OCI-LY7 (cell line): ENCODE results near the gene VSX1. TPM values are rescaled to one million over a fixed set of nuclear protein-coding genes. Genes with fewer than 3 reads are reported as not detected.

ENCODE experiments used
- BruUV-seq: library from RNA; stranded (reverse); fragments of 400-500 nt; replicated peaks from 2 replicates; lab custom pipeline; 2021; lab: Mats Ljungman, UMichigan
- CTCF ChIA-PET: fragments of 300-600 bp; sonication (Branson Sonifier 250); formaldehyde crosslinking; loops from one replicate; lab custom pipeline; 2022; ENCODE audit warnings: antibody characterized with exemption; ENCODE audit not compliant: unreplicated experiment; lab: Charles Lee
- POLR2A ChIA-PET: fragments of 300-600 bp; sonication (Branson Sonifier 250); formaldehyde crosslinking; loops from one replicate; lab custom pipeline; 2022; ENCODE audit warnings: antibody characterized with exemption; lab: Charles Lee
- DNase-seq: peaks from one replicate; pipeline ENCODE4 v3.0.0-alpha.2; 2015; ENCODE audit warnings: low spot score
- H2AFZ ChIP-seq: fragments of 200-600 bp; sonication (generic), shearing (Covaris generic); 2 replicates; pipeline ENCODE4 v1.6.1; 2014; ENCODE audit warnings: mild to moderate bottlenecking, antibody characterized with exemption, low read length, moderate library complexity
- H3K27ac ChIP-seq: fragments of 200-600 bp; sonication (generic); 2 replicates; pipeline ENCODE4 v1.5.1; 2014; ENCODE audit warnings: mixed run types, low read depth, mild to moderate bottlenecking, moderate library complexity, low read length, inconsistent platforms; ENCODE audit not compliant: poor library complexity, severe bottlenecking
- H3K36me3 ChIP-seq: fragments of 200-600 bp; sonication (generic); 2 replicates; pipeline ENCODE4 v1.6.1; 2014; ENCODE audit warnings: mild to moderate bottlenecking, antibody characterized with exemption, low read length, moderate library complexity, mixed read lengths; ENCODE audit not compliant: insufficient read depth
- H3K4me1 ChIP-seq: fragments of 200-600 bp; sonication (generic); 2 replicates; pipeline ENCODE4 v1.5.1; 2014; ENCODE audit warnings: mild to moderate bottlenecking, low read length; ENCODE audit not compliant: insufficient read depth, poor library complexity, severe bottlenecking
- H3K4me2 ChIP-seq: fragments of 200-600 bp; sonication (generic); 2 replicates; pipeline ENCODE4 v1.6.1; 2014; ENCODE audit warnings: mild to moderate bottlenecking, low read length
- H3K4me3 ChIP-seq: fragments of 200-600 bp; sonication (generic); 2 replicates; pipeline ENCODE4 v1.5.1; 2014; ENCODE audit warnings: mild to moderate bottlenecking, low read depth, low read length; ENCODE audit not compliant: poor library complexity, severe bottlenecking
- H3K79me2 ChIP-seq: fragments of 200-600 bp; sonication (generic); 2 replicates; pipeline ENCODE4 v1.6.1; 2016; ENCODE audit warnings: low read depth, mild to moderate bottlenecking, low read length, moderate library complexity, mixed read lengths; ENCODE audit not compliant: insufficient read depth
- H3K9me2 ChIP-seq: fragments of 200-600 bp; sonication (generic); 2 replicates; pipeline ENCODE4 v1.6.1; 2016; ENCODE audit warnings: mild to moderate bottlenecking, low read length, mixed read lengths; ENCODE audit not compliant: insufficient read depth
- H3K9me3 ChIP-seq: fragments of 200-600 bp; sonication (generic); 2 replicates; pipeline ENCODE4 v1.6.1; 2014; ENCODE audit warnings: mild to moderate bottlenecking, mixed run types, low read length, mixed read lengths
- H4K20me1 ChIP-seq: fragments of 200-600 bp; sonication (generic); 2 replicates; pipeline ENCODE4 v1.6.1; 2014; ENCODE audit warnings: mild to moderate bottlenecking, antibody characterized with exemption, low read length, moderate library complexity, mixed read lengths; ENCODE audit not compliant: insufficient read depth
- CTCF ChIP-seq: fragments of 200-600 bp; sonication (generic); conservative IDR thresholded peaks from 2 replicates; pipeline ENCODE4 v1.5.1; 2014; ENCODE audit warnings: mild to moderate bottlenecking, antibody characterized with exemption, low read length, moderate library complexity, mixed read lengths
- EZH2phosphoT487 ChIP-seq: fragments of 200-600 bp; sonication (generic); IDR thresholded peaks from 2 replicates; pipeline ENCODE4 v1.6.1; 2018; ENCODE audit warnings: low read depth, borderline replicate concordance, mild to moderate bottlenecking, mixed run types, antibody characterized with exemption, low read length, moderate library complexity, mixed read lengths
- intact Hi-C: fragments of 100-400 bp; cut with micrococcal nuclease; formaldehyde crosslinking; loops from one replicate; pipeline ENCODE4 v1.10.0; 2022; ENCODE audit not compliant: unreplicated experiment
- total RNA-seq, 2 experiments: library from RNA; depleted of rRNA in 1 of 2; stranded (reverse); fragments of >200 nt in 1 of 2; shearing (Covaris generic) in 1 of 2; gene quantifications; 2 replicates each; pipeline ENCODE4 v1.2.3, GENCODE V29; 2014 to 2022

The VSX1 gene
- total RNA-seq, 2 experiments from 2014 or later, result not detected

- H3K27ac ChIP-seq, result no peak overlapping the region
- no peaks in the 10 kb centered on the region for H3K4me1 ChIP-seq
- BruUV-seq, result no TSS peak
- no peaks in the 10 kb centered on the region for H3K9me2 ChIP-seq
- no peak overlapping the region for H2AFZ ChIP-seq
- intact Hi-C loops, result no loop called here
- H4K20me1 ChIP-seq, result no peaks in the 10 kb centered on the region
- H3K4me2 ChIP-seq, result no peak overlapping the region
- no peak for DNase-seq
- no peak for TF ChIP-seq CTCF
- TF ChIP-seq EZH2phosphoT487, result no peak
- ChIA-PET POLR2A (no interaction called here), CTCF (no interaction called here)
- no peaks in the 10 kb centered on the region for H3K9me3 ChIP-seq
- H3K36me3 ChIP-seq, result no peaks in the 10 kb centered on the region
- H3K79me2 ChIP-seq, result no peaks in the 10 kb centered on the region
- H3K4me3 ChIP-seq, result no peak overlapping the region
Observed at GRCh38 chr20:25116739-25117458, 35.0 kb upstream of the VSX1 start.

DNA sequence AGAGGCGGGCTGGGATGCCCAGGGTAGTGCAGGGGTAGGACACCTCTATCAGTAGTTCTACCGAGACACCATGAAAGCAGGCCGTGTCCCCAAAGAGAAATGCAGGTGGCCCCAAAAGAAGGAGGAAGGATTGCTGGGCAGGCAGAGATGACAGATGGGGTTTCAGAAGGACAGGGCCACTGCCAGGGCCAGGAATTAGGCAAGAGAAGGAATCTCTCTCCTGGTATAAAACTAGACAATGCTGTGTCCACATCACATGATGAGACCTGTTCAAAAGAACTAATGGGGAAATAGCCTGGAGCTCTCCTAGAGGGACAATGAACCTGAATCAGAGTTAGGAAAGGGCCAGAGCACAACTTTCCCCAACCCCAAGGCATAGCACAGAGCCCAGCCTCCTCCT lies 21.6 kb upstream of the VSX1 start:
- Histone ChIP-seq H3K4me1 (no peaks in the 10 kb centered on the region), H3K27ac (no peak overlapping the region), H3K4me2 (no peak overlapping the region), H3K4me3 (no peak overlapping the region), H2AFZ (no peak overlapping the region), H3K9me2 (no peaks in the 10 kb centered on the region), H3K79me2 (no peaks in the 10 kb centered on the region), H3K36me3 (no peaks in the 10 kb centered on the region), H3K9me3 (no peaks in the 10 kb centered on the region), H4K20me1 (no peaks in the 10 kb centered on the region)
- no TSS peak for BruUV-seq
- DNase-seq, result no peak
- TF ChIP-seq EZH2phosphoT487, result no peak
- no peak for TF ChIP-seq CTCF
- intact Hi-C loops, result no loop called here
- ChIA-PET CTCF (no interaction called here), POLR2A (no interaction called here)

GRCh38 chr20:25100914-25101313 lies 19.0 kb upstream of the VSX1 start:
- Histone ChIP-seq H3K4me3 (no peak overlapping the region), H3K9me3 (no peaks in the 10 kb centered on the region), H4K20me1 (no peaks in the 10 kb centered on the region), H3K79me2 (no peaks in the 10 kb centered on the region), H3K36me3 (no peaks in the 10 kb centered on the region), H3K4me2 (no peak overlapping the region), H3K27ac (no peak overlapping the region), H3K4me1 (no peaks in the 10 kb centered on the region), H3K9me2 (no peaks in the 10 kb centered on the region), H2AFZ (no peak overlapping the region)
- ChIA-PET POLR2A (no interaction called here), CTCF (no interaction called here)
- BruUV-seq, result no TSS peak
- no peak for DNase-seq
- intact Hi-C loops, result no loop called here
- TF ChIP-seq EZH2phosphoT487, result no peak
